Panc1 (cell line): Measurements from ENCODE around the gene DNAL4.
A peak's percentile ranks its signal among the peaks of the same experiment; 100 is the strongest.

Experiments
- CTCF ChIP-seq: fragments of 450-650 bp; IDR thresholded peaks from 2 replicates; pipeline ENCODE4 v1.5.1; 2017; ENCODE audit warnings: mild to moderate bottlenecking
- POLR2AphosphoS5 ChIP-seq: IDR thresholded peaks from 2 replicates; pipeline ENCODE4 v1.6.1; 2012; ENCODE audit warnings: mild to moderate bottlenecking, low read depth, low read length, moderate library complexity
- REST ChIP-seq, 2 experiments: IDR thresholded peaks; 2 replicates each; pipeline ENCODE4 v1.6.1; 2011 to 2012; ENCODE audit warnings: low read depth in 2 of 2, control low read depth in 1 of 2, low read length in 1 of 2, mild to moderate bottlenecking in 1 of 2, moderate library complexity in 1 of 2; ENCODE audit not compliant: insufficient read depth in 1 of 2
- TCF7L2 ChIP-seq: IDR thresholded peaks from 2 replicates; pipeline ENCODE4 v1.6.1; 2011; ENCODE audit warnings: mild to moderate bottlenecking, low read depth, low read length, inconsistent platforms

GRCh38 chr22:38824585-38824984 lies 30.6 kb upstream of the DNAL4 start:
- TF ChIP-seq CTCF = no peak
- TF ChIP-seq TCF7L2 = no peak
- peak; percentile 94 to 97 for TF ChIP-seq REST (IDR thresholded peaks at IDR 0.05; ENCODE audit: insufficient read depth in 1 of 2, low read depth in 2 of 2, low read length in 1 of 2)
- TF ChIP-seq POLR2AphosphoS5 = no peak
